ENCODE results near the gene BTBD7. TPM values are rescaled to one million over a fixed set of nuclear protein-coding genes. Genes with fewer than 3 reads are reported as not detected.

The BTBD7 gene
- total RNA-seq, 1 donor from 2014 or later: 65.5 TPM

DNA sequence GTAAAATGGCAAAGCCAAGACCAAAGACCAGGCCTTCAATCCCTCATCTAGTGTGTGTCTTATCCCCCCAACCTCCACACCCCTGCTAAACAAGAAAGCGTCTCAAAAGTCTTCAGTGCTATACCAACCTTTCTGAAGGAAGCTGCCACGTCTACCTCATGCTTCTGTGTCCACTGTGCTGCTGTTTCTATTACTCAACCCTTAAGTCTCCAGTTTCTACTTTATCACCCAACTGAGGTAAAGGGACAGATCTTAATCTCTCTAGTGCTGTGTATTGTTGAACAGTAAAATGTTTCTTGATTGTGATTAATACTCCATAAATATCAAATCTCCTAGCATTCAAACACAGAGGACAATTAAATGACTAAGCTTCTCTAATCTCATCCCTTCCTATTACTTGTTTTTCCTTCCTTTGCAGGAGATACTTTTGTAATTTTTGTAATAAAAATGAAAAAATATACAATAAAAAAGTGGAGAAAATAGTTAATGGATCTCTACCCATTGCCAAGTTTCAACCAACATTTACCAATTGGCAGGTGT lies 23.3 kb downstream of the BTBD7 start:
- no peak for TF ChIP-seq CTCF (IDR thresholded peaks at IDR 0.05; ENCODE audit: unreplicated experiment)
- no peaks in the 10 kb centered on the region for H3K36me3 Mint-ChIP-seq (ENCODE audit: insufficient read depth)
- DNase-seq (ENCODE audit: low spot score, unreplicated experiment): no peak
- H3K27ac Mint-ChIP-seq: no peak overlapping the region
- H3K9me3 Mint-ChIP-seq (ENCODE audit: low read depth): no peaks in the 10 kb centered on the region
- no peaks in the 10 kb centered on the region for H3K27me3 Mint-ChIP-seq
- peaks cover 8% of the 10 kb centered on the region for H3K4me1 Mint-ChIP-seq (ENCODE audit: low read depth)
- no peak overlapping the region for H3K4me3 Mint-ChIP-seq (ENCODE audit: low read depth)

DNA sequence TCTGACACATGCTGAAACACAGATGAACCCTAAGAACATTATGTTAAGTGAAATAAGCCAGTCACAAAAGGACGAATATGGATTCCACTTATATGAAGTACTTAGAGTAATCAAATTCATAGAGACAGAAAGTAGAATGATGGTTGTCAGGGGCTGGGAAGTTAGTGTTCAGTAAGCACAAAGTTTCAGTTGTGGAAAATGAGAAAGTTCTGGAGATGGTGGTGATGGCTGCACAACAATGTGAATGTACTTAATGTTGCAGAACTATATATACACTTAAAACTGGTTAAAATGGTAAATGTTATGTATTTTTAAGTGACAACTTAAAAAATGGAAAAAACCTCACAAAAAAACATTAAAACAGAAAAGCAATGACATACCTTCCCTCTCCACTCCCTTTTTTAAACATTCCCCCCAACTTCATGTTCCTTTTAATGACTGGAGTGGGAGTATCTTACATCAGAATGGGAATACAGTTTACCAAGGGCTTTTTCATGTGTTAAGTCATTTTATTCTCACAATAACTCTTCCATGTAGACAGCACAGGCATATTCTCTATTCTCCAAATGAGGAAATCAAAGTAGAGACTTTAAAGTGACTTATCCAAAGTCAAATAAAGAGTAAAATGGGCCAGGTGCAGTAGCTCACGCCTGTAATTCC lies 24.0 kb downstream of the BTBD7 start:
- H3K27me3 Mint-ChIP-seq: no peaks in the 10 kb centered on the region
- H3K4me1 Mint-ChIP-seq (ENCODE audit: low read depth): peaks cover 8% of the 10 kb centered on the region
- H3K27ac Mint-ChIP-seq: no peak overlapping the region
- no peaks in the 10 kb centered on the region for H3K36me3 Mint-ChIP-seq (ENCODE audit: insufficient read depth)
- H3K4me3 Mint-ChIP-seq (ENCODE audit: low read depth): no peak overlapping the region
- TF ChIP-seq CTCF (IDR thresholded peaks at IDR 0.05; ENCODE audit: unreplicated experiment): no peak
- no peak for DNase-seq (ENCODE audit: low spot score, unreplicated experiment)
- no peaks in the 10 kb centered on the region for H3K9me3 Mint-ChIP-seq (ENCODE audit: low read depth)

GRCh38 chr14:93306812-93307211 lies 26.0 kb downstream of the BTBD7 start:
- no peak overlapping the region for H3K27ac Mint-ChIP-seq
- no peak for DNase-seq (ENCODE audit: low spot score, unreplicated experiment)
- no peak for TF ChIP-seq CTCF (IDR thresholded peaks at IDR 0.05; ENCODE audit: unreplicated experiment)
- peaks cover 13% of the 10 kb centered on the region for H3K4me1 Mint-ChIP-seq (ENCODE audit: low read depth)
- no peaks in the 10 kb centered on the region for H3K27me3 Mint-ChIP-seq
- no peak overlapping the region for H3K4me3 Mint-ChIP-seq (ENCODE audit: low read depth)
- H3K36me3 Mint-ChIP-seq (ENCODE audit: insufficient read depth): peaks cover 1% of the 10 kb centered on the region
- H3K9me3 Mint-ChIP-seq (ENCODE audit: low read depth): no peaks in the 10 kb centered on the region

DNA sequence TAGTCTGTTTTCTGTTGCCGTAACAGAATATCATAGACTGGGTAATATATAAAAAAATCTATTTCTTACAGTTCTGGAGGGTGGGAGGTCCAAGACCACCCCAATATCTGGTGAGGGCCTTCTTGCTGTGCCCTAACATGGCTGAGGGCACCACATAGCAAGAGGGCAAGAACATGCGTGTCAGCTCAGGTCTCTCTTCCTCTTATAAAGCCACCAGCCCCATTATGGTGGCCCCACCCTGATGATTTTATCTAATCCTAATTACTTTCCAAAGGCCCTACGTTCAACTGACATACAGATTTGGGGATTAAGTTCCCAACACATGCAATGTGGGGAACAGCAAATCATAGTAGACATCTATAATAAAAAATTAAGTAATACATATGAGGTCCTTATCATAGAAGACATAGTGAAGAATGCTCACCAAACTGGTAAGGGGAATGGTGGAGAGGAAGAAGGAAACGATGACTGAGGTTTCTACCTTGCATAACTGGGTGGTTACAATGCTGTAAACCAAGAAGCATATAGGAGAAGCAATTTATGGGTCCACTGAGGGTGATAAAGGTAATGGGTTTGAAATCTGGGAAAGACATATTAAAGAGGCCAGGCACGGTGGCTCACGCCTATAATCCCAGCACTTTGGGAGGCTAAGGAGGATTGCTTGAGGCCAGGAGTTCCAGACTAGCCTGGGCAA lies 27.0 kb downstream of the BTBD7 start:
- no peaks in the 10 kb centered on the region for H3K9me3 Mint-ChIP-seq (ENCODE audit: low read depth)
- no peak for TF ChIP-seq CTCF (IDR thresholded peaks at IDR 0.05; ENCODE audit: unreplicated experiment)
- H3K27ac Mint-ChIP-seq: no peak overlapping the region
- peaks cover 1% of the 10 kb centered on the region for H3K36me3 Mint-ChIP-seq (ENCODE audit: insufficient read depth)
- H3K4me1 Mint-ChIP-seq (ENCODE audit: low read depth): peaks cover 15% of the 10 kb centered on the region
- no peaks in the 10 kb centered on the region for H3K27me3 Mint-ChIP-seq
- DNase-seq (ENCODE audit: low spot score, unreplicated experiment): no peak
- no peak overlapping the region for H3K4me3 Mint-ChIP-seq (ENCODE audit: low read depth)

DNA sequence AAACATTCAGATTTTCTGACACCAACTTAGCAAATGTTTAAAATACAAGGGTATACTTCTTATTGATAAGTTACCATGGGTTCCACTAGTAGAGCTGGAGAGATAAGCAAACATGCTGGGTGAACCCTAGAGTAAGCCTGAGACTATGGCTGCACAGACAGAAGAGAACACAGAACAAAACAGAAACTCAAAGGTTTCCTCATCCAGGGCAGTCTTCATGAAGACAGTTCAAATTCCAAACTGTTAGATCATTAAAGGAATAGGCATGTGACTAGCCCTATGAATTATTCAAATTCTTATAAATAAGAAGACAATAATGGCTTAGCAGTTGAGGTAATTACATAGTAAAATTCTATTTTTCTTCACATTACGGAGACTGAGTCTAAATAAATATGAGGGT lies 28.1 kb downstream of the BTBD7 start:
- DNase-seq (ENCODE audit: low spot score, unreplicated experiment): no peak
- no peak for TF ChIP-seq CTCF (IDR thresholded peaks at IDR 0.05; ENCODE audit: unreplicated experiment)
- peaks cover 1% of the 10 kb centered on the region for H3K36me3 Mint-ChIP-seq (ENCODE audit: insufficient read depth)
- H3K4me3 Mint-ChIP-seq (ENCODE audit: low read depth): no peak overlapping the region
- no peaks in the 10 kb centered on the region for H3K27me3 Mint-ChIP-seq
- no peak overlapping the region for H3K27ac Mint-ChIP-seq
- H3K9me3 Mint-ChIP-seq (ENCODE audit: low read depth): no peaks in the 10 kb centered on the region
- H3K4me1 Mint-ChIP-seq (ENCODE audit: low read depth): peaks cover 16% of the 10 kb centered on the region
